ENCODE data around the gene FBLL1.

DNA sequence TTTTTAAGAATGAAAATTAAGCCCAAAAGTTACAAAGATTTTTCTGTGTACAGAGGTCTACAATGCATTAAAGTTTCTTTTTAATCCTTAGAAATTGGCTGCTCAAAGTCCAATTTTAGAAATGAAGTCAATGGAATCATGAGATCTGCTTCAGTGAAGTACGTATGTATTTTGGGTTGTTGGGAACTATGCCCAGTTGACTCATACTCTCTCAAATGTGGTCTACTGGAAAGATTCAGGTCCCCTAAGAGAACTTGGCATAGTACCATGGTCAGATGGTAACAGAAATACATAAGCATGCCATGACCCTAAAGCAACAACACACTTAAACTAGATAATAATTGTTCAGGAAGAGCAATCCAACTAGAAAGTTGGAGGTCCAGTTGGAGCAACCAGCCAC lies 23.0 kb downstream of the FBLL1 start:
- TF ChIP-seq CTCF (IDR thresholded peaks at IDR 0.05) (no peak), POLR2A (IDR thresholded peaks at IDR 0.05) (no peak)
